Measurements from ENCODE around the gene AGRN.
"Not testable (repeated sequence)": the region's sequence is repeated elsewhere in the genome, so short reads cannot be mapped to it uniquely, and the experiment has no call there.

The AGRN gene

GRCh38 chr1:1001057-1001783, 18.7 kb upstream of the AGRN start:
- peak; percentile 10 for DNase-seq

GRCh38 chr1:1003618-1004419, 16.1 kb upstream of the AGRN start:
- no peak for DNase-seq

DNA sequence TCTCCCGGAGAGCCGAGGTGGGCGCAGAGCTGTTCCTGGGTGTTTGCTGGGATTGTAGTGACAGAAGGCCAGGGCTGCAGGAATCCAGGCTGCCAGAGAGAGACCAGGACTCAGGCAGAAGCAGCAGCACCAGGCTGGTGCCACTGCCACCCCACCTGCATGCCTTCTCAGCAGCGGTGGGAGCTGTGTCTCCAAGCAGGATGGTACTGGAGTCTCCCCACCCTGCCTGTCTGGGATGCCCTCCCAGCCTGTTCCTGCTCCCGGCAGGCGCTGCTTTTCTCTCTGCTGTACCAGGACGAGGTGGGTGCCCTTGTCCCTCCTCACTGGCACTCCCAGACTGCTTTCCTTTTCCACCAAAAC, 15.5 kb upstream of the AGRN start:
- no peak for DNase-seq

- DNase-seq = no peak
These were observed 14.9 kb upstream of the AGRN start for GRCh38 chr1:1004780-1005697.

DNA sequence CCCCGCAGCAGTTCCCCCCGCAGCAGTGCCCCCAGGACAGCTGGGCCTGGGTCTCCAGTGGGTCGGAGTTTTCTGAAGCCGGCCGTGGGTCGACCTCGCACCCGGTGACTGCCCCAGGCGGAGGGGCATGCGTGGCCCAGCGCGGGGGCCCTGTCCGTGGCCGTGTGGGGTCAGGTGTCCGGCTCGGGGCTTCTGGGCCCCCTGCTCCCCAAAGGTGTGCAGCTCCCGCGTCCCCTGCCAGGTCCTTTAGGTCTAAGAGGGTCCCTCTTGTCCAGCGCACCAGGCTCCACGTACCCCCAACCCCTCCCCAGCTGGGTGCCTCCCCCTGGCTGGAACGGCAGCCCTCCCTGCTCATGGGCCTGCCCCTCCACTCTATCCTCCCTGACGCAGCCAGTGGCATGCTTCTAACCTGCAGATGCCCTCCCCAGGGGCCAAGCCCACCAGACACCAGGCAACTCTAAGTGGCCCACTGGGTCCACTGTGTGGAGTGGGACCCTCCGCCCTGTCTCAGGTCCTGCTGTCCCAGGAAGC, 14.1 kb upstream of the AGRN start:
- DNase-seq = no peak

DNA sequence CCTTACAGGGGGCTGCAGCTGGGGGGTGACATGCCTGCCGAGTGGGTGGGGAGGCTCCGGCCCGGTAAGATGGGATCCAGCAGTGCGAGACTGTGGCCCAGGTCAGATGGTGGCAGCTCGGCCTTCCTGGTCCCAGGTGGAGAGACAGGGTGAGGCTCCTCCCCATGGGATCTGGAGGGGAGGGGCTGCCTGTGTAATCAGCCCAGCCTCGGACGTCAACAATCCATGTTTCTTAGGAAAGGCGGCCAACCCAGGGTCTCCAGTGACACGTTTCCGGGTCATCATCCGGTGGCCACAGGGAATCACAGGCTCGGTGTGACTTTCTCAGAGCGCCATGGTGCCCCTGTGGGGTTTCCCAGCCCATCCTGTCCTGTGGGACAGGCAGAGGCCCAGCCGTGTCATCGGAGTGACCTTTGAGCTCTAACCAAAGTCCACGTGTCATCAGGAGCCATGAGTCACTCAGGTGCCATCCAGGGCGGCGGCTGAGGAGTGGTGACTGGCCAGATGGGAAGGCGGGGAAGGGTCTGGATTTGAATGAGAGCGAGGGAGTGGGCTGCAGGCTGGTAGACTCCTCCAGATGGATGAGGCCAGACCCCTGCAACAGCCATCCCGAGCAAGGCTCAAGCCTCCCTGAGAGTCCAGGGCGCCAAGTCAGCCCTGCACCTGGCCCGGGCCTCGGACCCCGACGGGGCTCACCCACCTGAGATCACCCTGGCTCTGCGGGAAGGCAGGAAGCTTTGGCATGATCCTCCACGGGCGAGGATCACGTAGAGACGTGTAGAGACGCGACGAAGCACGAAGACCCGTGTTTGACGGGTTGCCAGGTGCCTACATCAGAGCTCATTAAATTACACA, 13.4 kb upstream of the AGRN start:
- no peak for DNase-seq

DNA sequence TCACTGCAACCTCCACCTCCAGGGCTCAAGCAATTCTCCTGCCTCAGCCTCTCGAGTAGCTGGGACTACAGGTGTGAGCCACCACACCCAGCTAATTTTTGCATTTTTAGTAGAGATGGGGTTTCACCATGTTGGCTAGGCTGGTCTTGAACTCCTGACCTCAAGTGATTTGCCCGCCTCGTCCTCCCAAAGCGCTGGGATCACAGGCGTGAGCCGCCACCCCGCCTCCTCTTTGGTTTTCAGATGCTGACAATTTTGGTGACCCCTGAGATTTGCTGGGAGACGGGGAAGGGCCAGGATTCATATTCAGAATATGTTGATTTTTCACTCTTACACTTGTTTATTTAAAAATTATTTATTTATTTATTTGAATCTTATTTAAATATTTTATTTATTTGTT, 9.8 kb upstream of the AGRN start:
- DNase-seq = not testable (repeated sequence)

DNA sequence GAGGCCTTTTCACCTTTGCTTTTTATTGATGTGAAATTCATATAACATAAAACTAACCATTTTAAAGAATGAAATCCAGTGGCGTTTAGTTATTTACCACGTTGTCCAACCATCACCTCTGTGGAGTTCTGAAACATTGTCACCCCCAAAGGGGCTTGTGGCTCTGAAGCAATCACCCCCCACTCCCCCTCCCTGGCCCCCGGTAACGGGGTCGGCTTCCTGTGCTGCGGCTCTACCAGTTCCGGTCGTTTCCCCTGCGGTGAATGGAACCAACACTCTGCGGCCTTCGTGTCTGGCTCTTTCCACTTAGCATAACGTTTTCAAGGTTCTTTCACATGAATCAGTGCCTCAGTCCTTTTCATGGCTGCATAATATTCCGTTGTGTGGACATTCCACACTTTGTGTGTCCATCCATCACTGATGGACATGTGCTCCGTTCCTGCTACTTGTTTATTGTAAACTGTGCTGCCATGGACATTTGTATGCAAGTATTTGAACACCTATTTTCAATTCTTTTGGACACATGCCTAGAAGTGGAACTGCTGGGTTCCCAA, 8.4 kb upstream of the AGRN start:
- no peak for DNase-seq

DNA sequence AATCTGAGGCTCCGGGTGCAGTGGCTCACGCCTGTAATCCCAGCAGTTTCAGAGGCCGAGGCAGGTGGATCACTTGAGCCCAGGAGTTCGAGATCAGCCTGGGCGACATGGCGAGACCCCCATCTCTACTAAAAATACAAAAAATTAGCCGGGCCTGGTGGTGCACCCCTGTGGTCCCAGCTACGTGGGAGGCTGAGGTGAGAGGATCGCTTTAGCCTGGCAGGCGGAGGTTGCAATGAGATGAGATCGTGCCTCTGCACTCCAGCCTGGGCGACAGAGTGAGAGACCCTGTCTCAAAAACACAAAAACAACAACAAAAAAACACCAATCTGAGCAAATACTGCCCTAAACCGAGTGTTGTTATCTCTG, 7.2 kb upstream of the AGRN start:
- not testable (repeated sequence) for DNase-seq

DNA sequence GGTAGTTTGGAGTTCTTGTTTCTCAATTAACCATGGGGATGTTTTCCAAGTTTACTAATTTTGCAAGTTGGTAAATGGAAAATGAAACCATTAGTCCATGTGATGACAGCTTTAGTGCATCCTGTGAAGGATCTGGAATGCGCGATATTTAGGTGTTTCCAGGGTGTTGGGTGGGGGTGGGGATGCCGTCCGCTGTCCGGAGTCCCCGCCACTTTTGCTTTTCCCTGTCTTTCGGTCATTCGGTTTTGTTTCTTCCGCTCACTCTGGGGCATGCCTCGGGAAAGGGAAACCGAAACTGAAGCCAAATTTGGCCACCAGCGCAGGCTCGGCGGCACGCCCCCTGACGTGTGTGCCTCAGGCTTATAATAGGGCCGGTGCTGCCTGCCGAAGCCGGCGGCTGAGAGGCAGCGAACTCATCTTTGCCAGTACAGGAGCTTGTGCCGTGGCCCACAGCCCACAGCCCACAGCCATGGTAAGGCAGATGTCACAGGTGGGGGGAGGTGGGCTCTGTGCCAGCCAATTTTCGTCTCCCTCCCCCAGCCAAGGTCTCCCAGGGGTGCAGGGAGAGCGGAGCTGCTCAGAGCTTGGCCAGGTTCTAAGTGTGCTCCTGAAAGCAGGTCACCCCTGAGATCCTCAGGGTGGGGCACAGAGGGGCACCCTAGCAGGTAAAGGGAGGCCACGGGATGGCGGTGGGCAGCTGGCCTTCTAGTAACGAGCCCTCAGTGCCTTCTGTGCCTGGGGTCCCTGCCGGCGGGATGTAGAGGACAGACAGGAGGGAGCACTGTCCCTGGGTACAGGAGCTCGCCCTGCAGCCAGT, 6.6 kb upstream of the AGRN start, which contains the start of gene ISG15:
TSS of gene ISG15 (plus strand) at position 393 of the 817 bp plus-strand sequence. CDS start at position 470, 77 bp downstream.
- DNase-seq = peak; percentile 92

GRCh38 chr1:1013922-1014648, 5.8 kb upstream of the AGRN start:
- peak; percentile 53 for DNase-seq

GRCh38 chr1:1014799-1015681, 4.9 kb upstream of the AGRN start:
- peak; percentile 35 for DNase-seq

- not testable (repeated sequence) for DNase-seq
These were observed 2.3 kb upstream of the AGRN start for GRCh38 chr1:1017397-1018320.

GRCh38 chr1:1018321-1018685, 1.6 kb upstream of the AGRN start:
- DNase-seq = not testable (repeated sequence)

GRCh38 chr1:1019122-1019999, 559 bp upstream of the AGRN start:
- peak; percentile 90 for DNase-seq

- peak; percentile 33 for DNase-seq
These were observed 592 bp downstream of the AGRN start for GRCh38 chr1:1020415-1021009.

All from CD4-positive, alpha-beta T cell treated with Interleukin-17A for 4 hours (primary cell).